ENCODE measurements around the gene MACROD1. TPM values are rescaled to one million over a fixed set of nuclear protein-coding genes. Genes with fewer than 3 reads are reported as not detected.

The MACROD1 gene
- total and polyA plus RNA-seq, 7 donors: 147 to 281 (median 180) TPM

- DNase-seq: no peak
Observed at GRCh38 chr11:64015510-64015909, 150.4 kb downstream of the MACROD1 start.

GRCh38 chr11:64014356-64014755, 151.6 kb downstream of the MACROD1 start:
- Histone ChIP-seq H3K4me1 (peaks cover 3% of the 10 kb centered on the region), H3K9me3 (no peaks in the 10 kb centered on the region), H3K27me3 (ENCODE audit: insufficient read depth in 3 of 3, low read length in 2 of 3) (no peaks in the 10 kb centered on the region), H3K4me3 (no peak overlapping the region), H3K27ac (no peak overlapping the region), H3K36me3 (ENCODE audit: insufficient read depth in 1 of 2, low read depth in 1 of 2) (no peaks in the 10 kb centered on the region)
- intact Hi-C loops (cut with DNase I): no loop called here
- DNase-seq (no peak), ATAC-seq (no peak)
- WGBS, 3 donors: 88 to 97% (median 90%) methylated on average over 11 of the region's 11 CpGs
- TF ChIP-seq CTCF (IDR thresholded peaks at IDR 0.05): no peak

More at GRCh38 chr11:64015510-64015909, 150.4 kb downstream of the MACROD1 start:
- H3K27ac ChIP-seq: no peak overlapping the region
- H3K27me3 ChIP-seq (ENCODE audit: insufficient read depth in 3 of 3, low read length in 2 of 3): no peaks in the 10 kb centered on the region
- H3K9me3 ChIP-seq: no peaks in the 10 kb centered on the region
- TF ChIP-seq CTCF (IDR thresholded peaks at IDR 0.05): no peak
- no peaks in the 10 kb centered on the region for H3K36me3 ChIP-seq (ENCODE audit: insufficient read depth in 1 of 2, low read depth in 1 of 2)
- H3K4me1 ChIP-seq: peaks cover 5% of the 10 kb centered on the region
- ATAC-seq: no peak
- 86 to 92% (median 89%) methylated on average over 17 to 20 of the region's 20 CpGs for WGBS, 3 donors
- intact Hi-C loops (cut with DNase I): no loop called here
- no peak overlapping the region for H3K4me3 ChIP-seq

- no peak overlapping the region for H3K27ac ChIP-seq
- H3K27me3 ChIP-seq (ENCODE audit: insufficient read depth in 3 of 3, low read length in 2 of 3): no peaks in the 10 kb centered on the region
- DNase-seq (no peak), ATAC-seq (no peak)
- no peaks in the 10 kb centered on the region for H3K9me3 ChIP-seq
- H3K4me3 ChIP-seq: no peak overlapping the region
- H3K4me1 ChIP-seq: no peaks in the 10 kb centered on the region
- intact Hi-C loops (cut with DNase I): no loop called here
- TF ChIP-seq CTCF (IDR thresholded peaks at IDR 0.05): no peak
- WGBS, 3 donors: 86 to 92% (median 88%) methylated on average over 16 of the region's 16 CpGs
- H3K36me3 ChIP-seq (ENCODE audit: insufficient read depth in 1 of 2, low read depth in 1 of 2): no peaks in the 10 kb centered on the region
Observed at GRCh38 chr11:64013141-64013896, 152.6 kb downstream of the MACROD1 start.

- no peaks in the 10 kb centered on the region for H3K27me3 ChIP-seq (ENCODE audit: insufficient read depth in 3 of 3, low read length in 2 of 3)
- WGBS, 3 donors: 94 to 97% (median 95%) methylated on average over 8 of the region's 8 CpGs
- ATAC-seq: no peak
- H3K4me3 ChIP-seq: no peak overlapping the region
- no peaks in the 10 kb centered on the region for H3K36me3 ChIP-seq (ENCODE audit: insufficient read depth in 1 of 2, low read depth in 1 of 2)
- H3K9me3 ChIP-seq: no peaks in the 10 kb centered on the region
- H3K4me1 ChIP-seq: peaks cover 9% of the 10 kb centered on the region
- no peak for DNase-seq
- no peak overlapping the region for H3K27ac ChIP-seq
- TF ChIP-seq CTCF (IDR thresholded peaks at IDR 0.05): no peak
- intact Hi-C loops (cut with DNase I): no loop called here
Observed at GRCh38 chr11:64011371-64011770, 154.5 kb downstream of the MACROD1 start.

DNA sequence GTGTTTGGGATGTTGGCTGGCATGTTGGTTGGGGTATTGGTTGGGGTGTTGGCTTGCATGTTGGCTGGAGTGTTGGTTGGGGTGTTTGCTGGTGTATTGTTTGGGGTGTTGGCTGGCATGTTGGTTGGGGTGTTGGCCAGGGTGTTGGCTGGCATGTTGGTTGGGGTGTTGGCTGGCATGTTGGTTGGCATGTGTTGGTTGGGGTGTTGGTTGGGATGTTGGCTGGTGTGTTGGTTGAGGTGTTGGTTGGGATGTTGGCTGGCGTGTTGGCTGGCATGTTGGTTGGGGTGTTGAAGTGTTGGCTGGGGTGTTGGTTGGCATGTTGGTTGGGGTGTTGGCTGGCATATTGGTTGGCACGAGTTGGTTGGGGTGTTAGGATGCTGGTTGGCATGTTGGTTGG, 155.1 kb downstream of the MACROD1 start:
- intact Hi-C loops (cut with DNase I): no loop called here
- Histone ChIP-seq H3K4me3 (no peak overlapping the region), H3K27me3 (ENCODE audit: insufficient read depth in 3 of 3, low read length in 2 of 3) (no peaks in the 10 kb centered on the region), H3K9me3 (no peaks in the 10 kb centered on the region), H3K27ac (no peak overlapping the region), H3K4me1 (peaks cover 9% of the 10 kb centered on the region), H3K36me3 (ENCODE audit: insufficient read depth in 1 of 2, low read depth in 1 of 2) (no peaks in the 10 kb centered on the region)
- WGBS, 3 donors: 94 to 100% (median 95%) methylated on average over 2 of the region's 2 CpGs
- ATAC-seq (no peak), DNase-seq (no peak)
- no peak for TF ChIP-seq CTCF (IDR thresholded peaks at IDR 0.05)

All from psoas muscle (tissue), 8 donors.